ENCODE measurements around the gene PTRH1. TPM values are rescaled to one million over a fixed set of nuclear protein-coding genes. Genes with fewer than 3 reads are reported as not detected.

Gene PTRH1
- total RNA-seq, 1 experiment from 2014 or later = 15.6 TPM

- DNase-seq (ENCODE audit: low read depth) = no peak
Measured at GRCh38 chr9:127697575-127697974, 17.9 kb downstream of the PTRH1 start.

DNA sequence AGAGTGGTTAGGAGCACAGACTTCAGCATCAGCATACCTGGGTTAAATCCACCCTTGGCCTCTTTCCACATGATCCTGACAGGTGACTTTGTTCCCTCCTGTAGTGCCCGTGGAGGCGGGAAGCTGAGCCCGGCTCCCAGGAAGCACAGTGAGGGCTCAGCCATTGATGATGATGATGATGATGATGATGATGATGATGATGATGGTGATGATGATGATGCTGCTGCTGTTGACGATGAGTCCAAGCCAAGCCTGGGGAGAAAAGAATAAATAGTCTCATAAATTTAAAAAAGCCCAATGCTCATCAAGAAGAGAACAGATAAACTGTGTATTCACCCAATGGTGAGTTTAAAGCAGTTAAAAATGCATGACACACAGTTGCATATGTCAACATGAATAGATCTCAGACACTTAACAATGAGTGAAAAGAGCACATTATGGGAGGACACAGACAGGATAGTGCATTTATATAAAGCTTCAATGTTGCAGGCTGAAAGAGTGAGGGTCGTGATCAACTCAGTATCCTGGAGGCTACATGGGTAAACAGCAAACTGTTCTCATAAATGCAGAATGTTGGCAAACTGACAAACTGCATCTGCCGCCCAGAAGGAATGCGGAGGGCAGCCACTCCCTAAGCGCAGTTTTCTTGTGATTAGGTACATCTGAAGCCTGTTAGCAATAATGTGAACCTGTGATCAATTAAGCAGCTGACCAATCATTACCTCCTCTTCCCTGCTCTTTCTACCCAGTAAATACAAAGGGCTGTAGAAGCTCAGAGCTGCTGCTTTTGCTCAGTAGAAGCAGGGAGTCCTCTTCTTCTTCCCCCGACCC, 20.4 kb downstream of the PTRH1 start:
- DNase-seq (ENCODE audit: low read depth) = no peak

DNA sequence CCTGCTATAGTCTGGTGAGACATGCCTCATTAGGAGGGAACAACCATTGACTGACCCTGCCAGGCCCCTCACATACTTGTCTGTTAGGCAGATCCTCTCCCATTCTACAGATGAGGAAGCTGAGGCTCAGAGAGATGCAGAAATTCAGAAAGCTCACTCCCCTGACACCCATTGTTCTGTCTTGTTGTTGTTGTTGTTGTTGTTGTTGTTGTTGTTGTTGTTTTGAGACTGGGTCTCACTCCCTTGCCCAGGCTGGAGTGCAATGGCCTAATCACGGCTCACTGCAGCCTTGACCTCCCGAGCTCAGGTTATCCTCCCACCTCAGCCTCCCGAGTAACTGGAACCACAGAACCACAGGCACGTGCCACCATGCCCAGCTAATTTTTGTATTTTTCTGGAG, 21.8 kb downstream of the PTRH1 start:
- no peak for DNase-seq (ENCODE audit: low read depth)

GRCh38 chr9:127693143-127693542, 22.3 kb downstream of the PTRH1 start:
- DNase-seq (ENCODE audit: low read depth) = no peak

DNA sequence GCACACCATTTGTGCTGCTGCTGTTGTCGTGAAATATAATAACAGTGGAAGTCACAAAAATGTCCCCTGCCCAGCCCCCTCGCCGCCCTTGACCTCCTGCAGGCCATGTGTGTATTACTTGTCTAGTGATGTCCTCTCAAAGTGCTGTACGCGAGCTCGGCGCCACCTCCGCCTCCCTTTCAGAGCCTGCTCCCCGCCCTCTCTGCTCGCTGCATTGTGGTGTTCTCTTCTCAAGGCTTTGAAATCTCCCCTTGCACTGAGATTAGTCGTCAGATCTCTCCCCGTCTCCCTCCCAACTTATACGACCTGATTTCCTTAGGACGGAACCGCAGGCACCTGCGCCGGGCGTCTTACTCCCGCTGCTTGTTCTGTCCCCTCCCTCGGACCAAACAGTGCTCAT, 23.4 kb downstream of the PTRH1 start:
- DNase-seq (ENCODE audit: low read depth) = no peak

DNA sequence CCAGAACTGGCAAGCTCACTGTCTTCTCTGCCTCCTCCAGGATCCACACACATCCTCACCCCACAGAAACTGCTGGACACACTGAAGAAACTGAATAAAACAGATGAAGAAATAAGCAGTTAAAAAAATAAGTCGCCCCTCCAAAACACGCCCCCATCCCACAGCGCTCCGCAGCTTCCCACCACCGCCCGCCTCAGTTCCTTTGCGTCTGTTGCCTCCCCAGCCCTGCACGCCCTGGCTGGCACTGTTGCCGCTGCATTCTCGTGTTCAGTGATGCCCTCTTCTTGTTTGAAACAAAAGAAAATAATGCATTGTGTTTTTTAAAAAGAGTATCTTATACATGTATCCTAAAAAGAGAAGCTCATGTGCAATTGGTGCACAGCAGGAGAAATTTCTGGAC, 24.7 kb downstream of the PTRH1 start:
- DNase-seq (ENCODE audit: low read depth) = no peak

GRCh38 chr9:127689329-127690000, 26.0 kb downstream of the PTRH1 start:
- DNase-seq (ENCODE audit: low read depth) = peak; percentile 71

GRCh38 chr9:127686461-127687393, 28.7 kb downstream of the PTRH1 start:
- DNase-seq (ENCODE audit: low read depth) = no peak

- DNase-seq (ENCODE audit: low read depth) = peak; percentile 82
Measured at GRCh38 chr9:127684576-127684975, 30.9 kb downstream of the PTRH1 start.

DNA sequence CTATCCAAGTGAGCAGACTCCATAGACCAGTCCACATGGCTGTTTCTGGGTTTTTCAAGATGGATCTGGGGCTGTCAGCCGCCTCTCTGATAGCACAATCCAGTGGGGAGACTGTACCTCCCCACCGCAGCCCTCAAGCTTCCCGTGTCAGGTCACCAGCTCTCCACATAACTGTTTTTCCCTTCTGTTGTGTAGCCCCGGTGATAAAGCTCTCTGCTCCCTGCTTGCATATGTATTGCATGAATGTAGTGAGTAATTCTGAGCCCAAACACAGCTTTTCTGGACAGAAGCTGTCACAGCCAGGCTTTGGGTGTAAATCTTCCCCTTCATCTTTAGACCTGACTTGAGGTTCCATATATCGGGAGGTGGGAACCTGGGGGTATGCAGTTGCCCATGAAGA, 31.7 kb downstream of the PTRH1 start:
- peak; percentile 54 for DNase-seq (ENCODE audit: low read depth)

- DNase-seq (ENCODE audit: low read depth) = no peak
Measured at GRCh38 chr9:127682351-127683136, 32.9 kb downstream of the PTRH1 start.

DNA sequence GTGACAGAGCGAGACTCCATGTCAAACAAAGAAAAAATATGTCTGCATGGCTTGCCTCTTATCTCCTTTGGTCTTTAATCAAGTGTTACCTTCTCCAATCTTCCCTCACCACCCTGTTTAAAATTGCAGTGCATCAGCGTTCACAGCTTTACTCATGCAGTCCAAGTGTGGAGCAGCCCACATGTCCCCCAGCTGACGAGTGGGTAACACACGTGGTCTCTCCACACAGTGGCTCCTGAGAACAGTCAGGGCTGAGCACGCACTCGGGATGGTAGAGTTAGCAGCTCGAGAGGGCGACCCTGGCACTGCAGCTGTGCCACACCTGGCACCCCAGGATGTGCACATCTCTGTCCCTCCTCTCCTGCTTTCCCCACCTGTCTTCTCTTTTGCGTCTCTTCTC, 34.6 kb downstream of the PTRH1 start:
- no peak for DNase-seq (ENCODE audit: low read depth)

DNA sequence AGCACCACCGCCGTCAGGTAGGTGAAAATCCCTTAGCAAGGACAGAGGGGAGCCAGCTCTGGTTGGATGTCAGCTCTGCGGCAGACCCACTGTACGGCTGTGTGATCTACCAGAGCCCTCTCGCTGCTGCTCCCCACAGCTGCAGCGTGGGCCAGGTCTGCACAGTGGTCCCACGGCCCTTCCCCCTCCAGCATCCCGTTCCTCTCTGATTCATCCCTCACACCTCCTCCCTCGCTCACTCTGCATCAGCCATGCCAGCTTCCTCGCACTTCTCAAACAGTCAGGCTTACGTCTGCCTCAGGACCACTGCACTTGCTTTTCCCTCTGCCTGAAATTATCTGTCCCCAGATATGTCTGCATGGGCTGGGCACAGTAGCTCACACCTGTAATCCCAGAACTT, 35.2 kb downstream of the PTRH1 start:
- no peak for DNase-seq (ENCODE audit: low read depth)

- no peak for DNase-seq (ENCODE audit: low read depth)
Measured at GRCh38 chr9:127679506-127679905, 36.0 kb downstream of the PTRH1 start.

GRCh38 chr9:127676638-127677037, 38.8 kb downstream of the PTRH1 start:
- DNase-seq (ENCODE audit: low read depth) = no peak

DNA sequence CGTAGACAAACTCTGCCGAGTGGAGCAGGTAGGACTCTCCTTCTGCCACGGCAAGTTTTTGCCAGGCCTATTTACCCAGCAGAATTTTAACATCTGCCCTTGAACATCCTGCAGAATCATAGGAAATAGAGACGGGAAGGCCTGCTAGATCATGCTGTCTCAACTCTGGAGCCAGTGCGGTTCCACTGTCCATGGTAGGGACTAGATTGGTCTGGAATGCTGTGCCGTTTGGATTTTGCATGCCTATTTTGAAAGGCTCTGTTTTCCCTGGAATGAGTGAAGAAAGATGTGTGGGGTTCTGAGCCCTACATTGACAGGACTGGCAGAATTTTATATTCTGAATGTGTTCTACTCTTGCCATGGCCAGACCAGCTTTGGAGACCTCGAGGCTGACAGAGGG, 42.2 kb downstream of the PTRH1 start:
- DNase-seq (ENCODE audit: low read depth) = no peak

DNA sequence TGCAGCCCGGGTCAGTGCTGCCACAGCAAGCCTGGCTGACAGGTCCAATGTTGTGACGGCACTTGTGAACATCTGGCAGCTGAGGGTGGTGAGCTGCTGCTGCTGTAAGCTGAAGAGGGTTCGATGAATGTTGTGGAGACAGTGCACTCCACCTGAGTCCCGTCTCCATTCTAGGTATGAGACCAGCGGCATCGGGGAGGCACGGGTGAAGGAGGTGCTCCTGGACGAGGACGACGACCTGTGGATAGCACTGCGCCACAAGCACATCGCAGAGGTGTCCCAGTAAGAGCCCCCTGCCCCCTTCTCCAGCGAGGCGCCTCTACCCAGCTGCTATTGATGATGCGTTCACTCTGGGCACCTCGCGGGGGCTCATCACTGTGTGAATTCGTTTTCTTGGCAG, 47.6 kb downstream of the PTRH1 start:
- no peak for DNase-seq (ENCODE audit: low read depth)

DNA sequence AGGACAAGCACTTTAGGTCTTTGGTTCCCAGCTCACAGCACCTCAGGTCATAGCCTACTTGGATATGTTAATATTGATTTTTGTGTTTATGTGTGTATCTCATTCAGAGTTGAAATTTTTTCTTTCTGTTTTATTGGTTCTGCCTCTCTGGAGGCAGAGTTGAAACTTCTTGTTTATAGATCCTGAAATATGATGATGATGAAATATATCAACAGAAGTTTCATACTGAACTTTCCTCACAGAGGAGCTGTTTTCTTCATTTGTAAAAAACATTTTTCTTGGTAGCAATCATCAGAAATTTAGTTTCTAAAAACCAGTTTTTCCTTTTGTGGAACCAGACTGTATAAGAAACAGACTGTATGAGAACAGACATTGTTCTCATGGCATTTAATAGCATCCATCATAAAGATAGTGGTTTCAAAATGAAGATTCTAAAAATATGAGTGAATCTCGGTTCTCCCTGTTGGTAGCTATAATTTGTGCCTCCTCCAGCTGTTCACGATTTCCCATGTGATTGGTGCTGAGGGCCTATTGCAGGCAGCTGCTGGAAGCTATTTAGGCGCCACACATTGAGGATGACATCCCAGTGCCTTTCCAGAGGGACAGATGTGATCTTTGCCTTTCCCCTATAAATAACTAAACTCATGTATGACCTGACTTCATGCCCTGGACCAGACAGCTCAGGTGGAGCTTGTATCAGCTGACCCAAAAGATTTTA, 48.2 kb downstream of the PTRH1 start:
- no peak for DNase-seq (ENCODE audit: low read depth)

DNA sequence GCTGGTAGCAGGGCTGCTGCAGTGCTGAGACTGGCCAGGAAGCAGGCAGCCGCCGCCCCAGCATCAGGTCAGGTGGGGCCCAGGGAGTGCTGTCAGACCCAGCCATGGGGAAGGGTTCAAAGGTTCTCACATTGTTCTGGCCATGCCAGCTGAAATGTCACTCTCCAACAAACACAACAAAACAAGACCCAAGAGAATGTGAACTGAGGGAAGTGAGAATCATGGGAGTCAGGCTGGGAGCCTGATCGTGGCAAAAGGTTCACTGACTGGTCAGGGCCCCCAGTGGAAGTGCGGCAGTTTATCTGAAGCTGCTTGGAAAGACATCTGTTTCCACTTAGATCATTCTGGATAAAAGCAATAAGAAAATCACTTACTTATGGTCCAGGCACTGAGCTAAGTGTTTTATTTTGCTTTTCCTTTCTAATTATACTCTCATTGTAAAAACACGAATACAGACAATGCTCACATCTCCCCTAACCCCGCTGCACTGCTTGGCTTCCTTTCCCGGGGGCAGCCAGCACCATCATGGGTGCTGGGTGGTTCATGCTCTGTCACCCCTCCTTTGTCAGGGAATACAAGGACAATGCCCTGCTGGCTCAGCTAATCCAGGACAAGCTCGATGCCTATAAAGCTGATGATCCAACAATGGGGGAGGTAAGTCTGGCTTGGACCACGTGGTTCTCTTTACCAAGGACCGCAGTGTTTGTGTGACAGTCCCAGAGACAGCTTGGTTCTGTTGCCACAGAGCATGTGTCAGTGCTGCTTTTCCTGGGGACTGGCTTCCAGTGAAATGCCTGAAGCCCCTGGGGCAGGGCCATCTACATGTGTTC, 50.6 kb downstream of the PTRH1 start:
- peak; percentile 57 for DNase-seq (ENCODE audit: low read depth)

DNA sequence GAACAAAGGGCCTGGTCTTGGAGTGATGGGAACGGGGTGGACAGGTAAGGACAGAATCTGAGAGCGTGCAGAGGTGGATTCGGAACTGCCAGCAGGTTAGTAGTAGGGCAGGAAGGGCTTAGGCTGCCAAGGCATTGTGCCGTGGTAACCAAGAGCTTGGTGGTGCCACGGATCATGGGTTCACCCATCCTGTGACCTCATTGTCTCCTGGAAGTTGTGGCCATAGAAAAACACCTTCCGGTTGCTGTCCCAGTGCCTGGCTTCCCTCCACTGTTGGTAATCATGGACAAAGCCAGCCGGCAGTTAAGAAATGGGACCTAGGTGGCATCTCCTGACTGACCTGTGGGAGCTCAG, 51.2 kb downstream of the PTRH1 start:
- DNase-seq (ENCODE audit: low read depth) = no peak

Data from RPMI7951 (cell line).